ENCODE results near the gene PRKAR1A.

- TF ChIP-seq EZH2 (IDR thresholded peaks at IDR 0.05) (no peak), POLR2AphosphoS5 (IDR thresholded peaks at IDR 0.05; ENCODE audit: borderline replicate concordance, low read depth, low read length) (no peak)
These were observed 65.2 kb downstream of the PRKAR1A start for GRCh38 chr17:68577497-68577821.

Data from SK-N-MC (cell line).